Dermis microvascular lymphatic vessel endothelial cell (primary cell): Measurements from ENCODE around the gene MEG3. TPM values are rescaled to one million over a fixed set of nuclear protein-coding genes. Genes with fewer than 3 reads are reported as not detected.
A peak's percentile ranks its signal among the peaks of the same experiment; 100 is the strongest.

Experiments used
- DNase-seq, 2 donors: peaks; one replicate each; pipeline versions ENCODE4 v3.0.0 to v3.0.0-alpha.2; 2010; ENCODE audit warnings: low read depth in 2 of 2
- total RNA-seq: library from RNA; depleted of rRNA; stranded (reverse); fragments of >200 nt; gene quantifications from 2 replicates; pipeline ENCODE4 v1.2.1, GENCODE V29; 2014

The MEG3 gene
- total RNA-seq, 1 donor from 2014 or later, result 1.2 TPM

DNA sequence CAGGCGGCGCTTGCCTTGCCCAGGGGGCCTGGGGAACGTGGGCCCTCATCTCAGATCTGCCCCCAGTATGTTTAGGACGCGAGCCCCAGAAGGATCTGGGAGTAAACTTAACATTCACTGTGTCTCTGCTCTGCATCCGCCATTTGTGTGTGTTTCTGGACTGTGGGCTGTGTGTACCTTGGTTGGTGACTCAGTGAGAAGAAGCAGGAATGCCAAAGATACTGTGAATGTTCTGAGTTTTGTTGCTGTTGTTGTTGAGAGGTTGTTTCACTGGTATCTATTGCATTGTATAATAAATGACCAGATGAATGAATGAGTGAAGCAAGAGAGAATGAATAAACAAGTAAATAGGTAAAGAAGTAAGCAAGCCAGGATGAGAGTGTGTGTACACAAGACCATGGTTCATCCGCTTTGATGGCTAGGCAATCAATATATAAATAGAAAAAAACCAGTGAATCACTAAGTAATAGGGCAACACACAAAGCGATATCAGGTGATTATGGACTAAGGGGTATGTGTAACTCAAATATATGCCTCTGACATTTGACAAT, 20.5 kb downstream of the MEG3 start:
- no peak for DNase-seq

GRCh38 chr14:100849115-100849781, 23.3 kb downstream of the MEG3 start:
- no peak for DNase-seq

- DNase-seq, result peak in 1 of 2 donors; percentile 47
These were observed 25.1 kb downstream of the MEG3 start for GRCh38 chr14:100850841-100851585.

- DNase-seq, result no peak
These were observed 25.6 kb downstream of the MEG3 start for GRCh38 chr14:100851586-100851916.

GRCh38 chr14:100851946-100852620, 26.2 kb downstream of the MEG3 start:
- no peak for DNase-seq

- no peak for DNase-seq
These were observed 28.5 kb downstream of the MEG3 start for GRCh38 chr14:100854435-100854834.

GRCh38 chr14:100855256-100855930, 29.5 kb downstream of the MEG3 start:
- DNase-seq, result no peak

- no peak for DNase-seq
These were observed 30.4 kb downstream of the MEG3 start for GRCh38 chr14:100856056-100856950.

DNA sequence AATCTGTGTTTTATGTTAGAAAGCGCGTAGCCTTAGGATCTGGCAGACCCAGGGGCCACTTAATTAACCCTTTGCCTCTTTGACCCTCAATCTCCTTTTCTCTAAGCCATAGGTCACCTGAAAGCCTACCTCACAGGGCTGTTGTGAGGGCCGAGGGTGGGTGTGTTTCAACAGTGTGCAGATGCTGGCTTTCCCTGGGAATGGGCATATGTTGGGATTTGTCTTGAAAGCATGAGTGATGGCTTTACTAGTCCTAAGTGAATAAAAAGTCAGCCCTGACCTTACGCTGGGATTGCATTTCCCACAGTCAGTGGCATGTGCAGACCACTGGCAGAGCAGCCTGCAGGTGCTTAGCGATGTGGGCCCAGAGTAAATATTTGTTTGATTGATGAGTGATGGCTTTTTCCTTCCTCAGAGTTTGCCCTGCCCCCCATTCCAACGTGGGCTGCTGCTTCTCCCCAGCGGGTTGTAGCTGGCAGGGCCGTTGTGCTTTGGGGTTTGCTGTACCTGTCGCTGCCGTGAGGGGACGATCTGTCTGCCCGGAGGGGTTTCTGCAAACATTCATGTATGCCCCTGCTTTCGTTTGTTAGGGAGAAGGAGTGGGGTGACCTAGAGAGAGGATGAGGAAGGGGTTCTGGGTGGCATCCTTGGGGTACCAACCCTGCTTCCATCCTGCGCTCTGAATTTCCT, 31.5 kb downstream of the MEG3 start:
- no peak for DNase-seq

DNA sequence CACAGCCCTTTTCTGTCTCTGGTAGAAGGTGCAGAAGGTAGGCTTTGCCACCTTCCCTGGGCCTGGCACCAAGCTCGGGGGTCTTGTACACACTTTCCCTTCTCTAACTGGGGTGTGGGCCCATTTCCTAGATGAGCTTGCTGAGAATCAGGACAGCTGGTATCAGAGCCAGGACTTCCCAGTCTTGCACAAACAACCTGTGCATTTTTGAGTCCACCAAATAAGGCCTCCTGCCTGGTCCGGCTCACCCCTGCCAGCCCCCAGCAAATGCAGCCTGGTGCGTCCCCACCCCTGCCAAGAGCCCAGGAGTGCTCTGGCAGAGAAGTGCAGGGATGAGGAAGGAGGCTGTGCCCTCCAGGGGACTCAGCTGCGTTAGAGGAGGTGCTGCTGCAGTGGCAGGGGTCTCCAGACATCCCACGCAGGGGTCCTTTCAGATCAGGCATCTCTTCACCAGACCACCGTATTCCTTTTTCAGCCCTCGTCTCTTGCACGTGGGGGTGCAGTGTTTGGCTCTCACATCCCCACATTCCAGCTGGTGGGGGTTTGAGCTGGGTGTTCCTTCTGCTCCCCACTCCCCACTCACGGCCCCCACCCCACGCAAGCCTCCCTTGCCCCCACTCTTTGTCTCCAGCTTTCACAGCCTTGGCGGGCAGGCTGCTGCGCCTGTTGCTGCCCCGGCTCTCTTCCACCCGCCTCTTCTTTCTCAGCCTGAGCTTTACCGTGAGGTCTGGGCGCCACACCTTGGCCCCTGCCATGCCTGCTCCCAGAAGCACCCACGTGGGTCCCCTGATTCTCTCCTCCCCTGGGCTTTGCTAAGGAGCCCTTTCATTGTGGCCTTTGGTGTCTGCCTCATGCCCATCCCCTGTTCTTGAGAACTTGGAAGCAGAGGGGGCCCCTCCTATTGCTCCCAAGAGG, 32.3 kb downstream of the MEG3 start:
- DNase-seq, result no peak

DNA sequence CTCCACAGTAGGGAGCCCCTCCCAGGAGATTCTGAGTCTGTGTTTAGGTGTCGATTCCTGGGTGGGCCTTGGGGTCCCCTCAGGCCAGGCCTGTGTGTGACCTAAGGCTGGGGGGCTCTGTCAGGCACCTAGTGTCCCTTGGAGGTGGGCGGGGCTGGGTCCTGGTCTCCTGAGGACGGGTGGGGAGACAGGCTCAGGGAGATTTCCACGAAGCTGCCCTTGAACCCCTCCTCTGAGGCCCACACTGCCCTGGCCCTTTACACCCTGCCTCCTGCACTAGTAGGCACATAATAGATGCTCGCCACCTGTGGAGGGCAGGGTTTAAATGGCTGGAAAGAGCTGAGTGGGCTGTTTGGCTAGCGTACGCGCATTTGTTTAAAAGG, 32.9 kb downstream of the MEG3 start:
- DNase-seq, result no peak

DNA sequence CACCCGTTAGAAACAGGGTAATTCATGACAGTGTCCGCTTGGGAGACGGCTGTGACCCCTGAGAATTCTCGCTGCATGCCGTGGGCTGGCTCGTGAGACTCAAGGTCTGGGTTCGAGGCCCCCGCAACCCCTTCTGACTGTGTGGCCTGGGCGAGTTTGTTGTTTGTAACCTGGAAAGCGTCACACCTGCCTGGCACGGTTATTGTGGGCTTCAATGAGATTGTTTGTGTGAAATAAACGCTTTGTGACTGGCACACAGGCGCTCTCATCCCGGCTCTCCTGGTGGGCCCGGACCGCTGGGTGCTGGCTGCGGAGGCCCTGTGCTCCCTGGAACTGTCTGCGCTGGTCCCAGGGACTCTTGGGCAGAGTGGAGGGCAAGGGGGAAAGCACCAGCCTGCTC, 33.9 kb downstream of the MEG3 start:
- no peak for DNase-seq

- no peak for DNase-seq
These were observed 34.8 kb downstream of the MEG3 start for GRCh38 chr14:100860556-100861187.

DNA sequence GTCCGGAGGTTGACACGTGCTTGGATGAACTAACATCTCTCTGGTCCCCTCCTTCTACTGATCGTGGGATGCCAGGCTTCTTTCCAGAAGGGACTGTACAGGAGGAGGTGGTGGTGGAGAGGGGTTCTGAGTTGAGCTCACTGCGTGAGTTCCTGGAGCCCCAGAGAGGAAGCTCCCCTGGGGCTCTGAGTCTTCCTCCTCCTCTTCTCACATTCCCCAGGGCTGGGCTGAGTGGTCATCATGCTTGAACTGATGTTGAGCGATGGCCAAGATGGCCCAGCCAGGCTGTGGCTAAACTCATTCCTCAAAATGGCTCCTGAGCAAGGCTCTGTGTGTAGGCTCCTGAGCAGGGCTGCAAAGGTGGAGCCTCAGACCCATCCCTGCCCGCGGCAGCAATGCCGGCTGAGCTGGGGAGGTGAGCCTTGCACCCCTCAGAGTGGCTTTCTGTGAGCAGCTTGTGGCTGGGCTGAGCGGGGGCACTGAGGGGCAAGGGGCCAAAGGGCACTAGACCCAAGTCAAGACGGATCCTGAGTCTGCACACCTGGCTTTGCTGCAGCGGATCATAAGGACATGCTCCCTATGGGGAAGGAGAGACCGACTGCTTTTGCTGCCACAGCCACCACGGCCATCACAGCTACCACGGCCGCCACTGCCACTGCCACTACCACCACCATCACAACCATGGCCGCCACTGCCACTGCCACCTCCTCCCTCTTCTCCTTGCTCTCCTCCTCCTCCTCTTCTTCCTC, 35.4 kb downstream of the MEG3 start:
- DNase-seq, result no peak

DNA sequence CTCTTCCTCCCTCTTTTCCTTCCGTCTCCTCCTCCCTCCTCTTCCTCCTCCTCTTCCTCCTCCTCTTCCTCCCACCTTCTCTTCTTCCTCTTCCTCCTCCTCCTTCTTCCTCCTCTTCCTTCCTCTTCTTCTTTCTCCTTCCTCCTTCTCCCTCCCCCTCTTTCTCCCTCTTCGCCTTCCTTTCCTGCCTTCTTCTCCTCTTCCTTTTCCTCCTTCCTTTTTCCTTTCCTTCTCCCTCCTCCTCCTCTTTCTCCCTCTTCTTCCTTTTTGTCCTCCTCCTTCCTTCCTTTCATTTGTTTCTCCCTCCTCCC, 36.0 kb downstream of the MEG3 start:
- no peak for DNase-seq

GRCh38 chr14:100862277-100862676, 36.4 kb downstream of the MEG3 start:
- DNase-seq, result no peak

DNA sequence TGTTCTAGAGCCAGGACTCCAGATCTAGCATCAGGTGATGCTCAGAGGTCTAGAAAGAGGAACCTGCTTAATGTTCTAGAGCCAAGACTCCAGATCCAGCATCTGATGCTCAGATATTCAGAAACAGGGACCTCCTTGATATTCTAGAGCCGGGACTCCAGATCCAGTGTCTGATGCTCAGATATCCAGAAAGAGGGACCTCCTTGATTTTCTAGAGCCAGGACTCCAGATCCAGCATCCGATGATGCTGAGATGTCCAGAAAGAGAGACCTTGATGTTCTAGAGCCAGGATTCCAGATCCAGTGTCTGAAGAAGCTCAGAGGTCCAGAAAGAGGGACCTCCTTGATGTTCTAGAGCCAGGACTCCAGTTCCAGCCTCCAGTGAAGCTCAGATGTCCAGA, 36.9 kb downstream of the MEG3 start:
- no peak for DNase-seq

DNA sequence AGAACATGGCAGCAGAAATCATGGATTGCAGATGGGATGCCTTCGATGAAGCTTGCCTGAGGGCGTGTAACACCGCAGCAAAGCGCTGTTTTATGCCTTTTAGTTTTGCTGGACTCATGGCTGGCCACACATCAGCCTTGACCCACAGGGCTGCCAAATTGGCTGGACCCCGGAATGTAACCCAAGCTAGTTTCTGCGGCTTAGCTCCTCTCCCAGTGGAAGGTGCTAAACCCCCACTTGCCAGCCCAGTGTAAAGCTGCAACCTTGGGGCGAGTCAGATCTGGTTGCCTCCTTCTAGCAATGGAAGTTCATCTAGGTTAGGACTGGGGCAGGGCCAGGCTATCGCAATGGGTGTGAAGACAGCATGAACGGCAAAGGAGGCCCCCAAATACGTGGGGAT, 38.3 kb downstream of the MEG3 start:
- DNase-seq, result no peak
